NCI-H2029 (cell line): ENCODE results near the gene OR51F2.
"Not testable (repeated sequence)": the region's sequence is repeated elsewhere in the genome, so short reads cannot be mapped to it uniquely, and the experiment has no call there.

Source experiments
- DNase-seq: peaks from one replicate; lab custom pipeline; 2025; lab: John Stamatoyannopoulos, UW

The OR51F2 gene, protein sequence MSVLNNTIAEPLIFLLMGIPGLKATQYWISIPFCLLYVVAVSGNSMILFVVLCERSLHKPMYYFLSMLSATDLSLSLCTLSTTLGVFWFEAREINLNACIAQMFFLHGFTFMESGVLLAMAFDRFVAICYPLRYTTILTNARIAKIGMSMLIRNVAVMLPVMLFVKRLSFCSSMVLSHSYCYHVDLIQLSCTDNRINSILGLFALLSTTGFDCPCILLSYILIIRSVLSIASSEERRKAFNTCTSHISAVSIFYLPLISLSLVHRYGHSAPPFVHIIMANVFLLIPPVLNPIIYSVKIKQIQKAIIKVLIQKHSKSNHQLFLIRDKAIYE

DNA sequence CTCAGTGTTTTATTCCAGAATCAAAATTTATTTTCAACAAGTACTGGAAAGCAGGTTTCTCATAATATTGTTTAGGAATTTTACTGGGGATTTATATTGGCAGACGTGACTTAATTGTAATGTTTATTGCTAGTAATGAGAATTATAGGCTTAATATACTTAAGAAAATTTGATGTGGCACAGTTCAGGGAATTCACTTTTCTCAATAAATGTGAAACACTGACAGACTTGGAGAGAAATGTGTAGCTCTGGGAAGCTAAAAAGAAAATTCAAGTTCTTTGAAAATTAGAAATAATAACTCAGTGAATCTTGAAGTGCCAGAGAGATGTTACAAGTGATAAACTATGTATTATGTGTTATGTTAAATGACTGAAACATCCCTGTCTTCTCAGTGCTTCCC, at the start of gene OR51F2:
OR51F2 (plus strand) TSS at position 301 of the 400 bp plus-strand sequence. CDS start 101 bp downstream, outside the sequence.
- DNase-seq: no peak

DNA sequence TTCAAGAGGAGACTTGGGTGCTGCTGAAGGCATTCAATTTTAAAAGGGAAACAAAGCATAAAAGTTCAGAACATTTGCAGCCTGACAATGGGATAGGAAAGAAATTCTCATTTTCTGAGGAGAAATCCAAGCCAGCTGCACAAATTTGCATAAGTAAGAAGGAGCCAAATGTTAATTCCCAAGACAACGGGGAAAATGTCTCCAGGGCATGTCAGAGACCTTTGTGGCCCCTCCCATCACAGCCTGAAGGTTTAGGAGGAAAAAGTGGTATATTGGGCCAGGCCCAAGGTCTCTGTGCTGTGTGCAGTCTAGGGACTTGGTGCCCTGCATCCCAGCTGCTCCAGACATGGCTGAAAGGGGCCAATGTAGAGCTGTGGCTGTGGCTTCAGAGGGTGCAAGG, 38.7 kb upstream of the OR51F2 start:
- DNase-seq: no peak

DNA sequence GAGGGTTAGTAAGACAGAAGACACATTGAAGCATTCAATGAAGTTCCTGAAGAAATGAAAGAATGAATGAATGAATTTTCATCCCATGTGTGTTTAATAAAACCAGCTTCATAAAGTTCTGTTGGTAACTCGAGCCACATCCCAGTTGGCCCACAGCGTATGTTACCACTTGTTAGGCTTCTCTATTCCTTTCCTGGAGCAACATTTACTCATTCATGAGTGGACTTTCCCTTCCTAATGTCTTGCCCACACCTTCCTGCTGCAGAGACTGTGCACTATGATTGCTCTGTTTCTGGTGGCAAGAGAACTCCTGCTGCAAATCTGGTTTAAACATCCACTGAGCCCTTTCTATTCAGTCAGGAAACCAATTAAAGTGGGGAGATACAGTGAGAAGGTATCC, 23.9 kb upstream of the OR51F2 start:
- peak; percentile 15 for DNase-seq

DNA sequence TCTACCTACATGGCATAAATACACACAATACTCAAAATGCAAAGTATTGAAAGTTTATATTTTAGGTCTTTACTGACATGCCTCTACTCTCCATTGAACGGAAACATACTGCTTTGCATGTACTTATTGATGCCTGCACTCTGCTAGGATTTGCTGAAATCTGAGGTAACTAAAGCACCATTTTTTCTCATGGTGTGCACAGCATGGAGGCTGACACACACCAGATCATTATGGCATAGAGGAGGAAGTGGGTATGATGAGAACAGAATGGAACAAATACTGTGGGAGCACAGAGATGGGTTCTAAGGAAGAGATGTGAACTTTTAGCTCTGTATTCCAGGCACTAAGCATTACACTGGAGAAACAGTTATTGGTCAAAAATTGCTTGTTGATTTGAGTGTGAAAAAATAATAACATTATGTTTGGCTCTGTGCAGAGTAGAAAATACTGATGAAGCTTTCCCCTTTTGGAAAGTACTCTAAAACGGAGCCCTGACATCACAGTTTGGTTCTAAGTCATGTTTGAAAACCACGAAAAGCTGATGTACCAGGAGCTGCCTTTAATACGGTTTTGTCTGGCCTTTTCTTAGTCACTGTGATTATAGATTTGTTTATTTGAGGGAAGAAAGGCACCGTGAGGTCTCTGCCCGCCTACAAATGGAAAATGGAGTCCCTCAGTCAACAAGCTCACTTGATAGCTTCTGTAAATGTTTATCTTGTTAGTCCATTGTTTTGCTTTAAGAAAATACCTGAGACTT, 22.5 kb upstream of the OR51F2 start:
- no peak for DNase-seq

DNA sequence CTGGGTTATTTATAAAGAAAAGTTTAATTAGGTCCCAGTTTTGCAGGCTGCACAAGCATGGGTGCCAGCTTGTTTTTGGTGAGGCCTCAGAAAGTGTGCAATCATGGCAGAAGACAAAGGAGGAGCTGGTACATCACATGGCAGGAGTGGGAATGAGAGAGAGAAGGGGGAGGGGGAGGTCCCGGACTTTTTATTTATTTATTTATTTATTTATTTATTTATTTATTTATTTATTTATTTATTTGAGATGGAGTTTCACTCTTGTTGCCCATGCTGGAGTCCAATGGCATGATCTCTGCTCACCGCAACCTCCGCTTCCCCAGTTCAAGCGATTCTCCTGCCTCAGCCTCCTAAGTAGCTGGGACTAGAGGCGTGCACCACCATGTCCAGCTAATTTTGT, 19.8 kb upstream of the OR51F2 start:
- DNase-seq: not testable (repeated sequence)

DNA sequence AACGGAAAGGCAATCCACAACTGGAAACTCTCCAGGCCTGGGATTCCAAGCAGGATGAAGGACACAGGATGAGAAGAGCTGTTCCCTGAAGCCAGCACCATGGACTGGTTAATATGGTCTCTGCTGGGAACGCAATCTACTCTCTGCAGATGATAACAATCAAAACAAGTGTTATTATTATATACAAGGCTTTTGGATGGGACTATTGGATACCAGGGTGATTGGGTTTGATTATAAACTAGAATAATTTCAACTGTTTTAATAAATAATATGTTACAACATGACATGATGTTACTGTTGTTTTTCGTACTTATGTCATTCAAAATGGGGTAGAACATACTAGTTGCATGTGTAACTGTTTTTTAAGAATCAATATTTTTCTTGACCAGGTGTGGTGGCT, 16.8 kb upstream of the OR51F2 start, which contains the start of gene OR52R1:
OR52R1 (minus strand) TSS at position 101 of the 400 bp plus-strand sequence; CDS start at position 101, 0 bp downstream.
- no peak for DNase-seq

DNA sequence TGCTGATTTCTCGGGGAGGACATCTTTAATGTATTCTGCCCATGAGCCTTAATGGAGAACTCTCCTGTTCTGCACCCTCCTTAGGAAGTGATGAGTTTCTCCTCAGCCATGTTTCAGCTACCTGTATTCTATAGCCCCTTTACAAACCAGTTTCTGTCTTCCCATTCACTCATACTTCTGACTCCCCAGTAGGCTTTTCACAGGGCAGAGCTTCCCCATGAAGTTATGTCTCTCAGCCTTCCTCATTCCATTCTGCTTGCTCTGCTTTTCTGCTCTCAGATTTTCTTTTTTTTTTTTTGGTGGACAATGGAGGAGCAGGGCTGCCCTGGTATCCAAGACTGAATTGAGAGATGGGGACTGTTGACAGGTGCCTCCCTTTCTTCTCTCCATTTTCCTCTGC, 12.6 kb upstream of the OR51F2 start:
- no peak for DNase-seq

DNA sequence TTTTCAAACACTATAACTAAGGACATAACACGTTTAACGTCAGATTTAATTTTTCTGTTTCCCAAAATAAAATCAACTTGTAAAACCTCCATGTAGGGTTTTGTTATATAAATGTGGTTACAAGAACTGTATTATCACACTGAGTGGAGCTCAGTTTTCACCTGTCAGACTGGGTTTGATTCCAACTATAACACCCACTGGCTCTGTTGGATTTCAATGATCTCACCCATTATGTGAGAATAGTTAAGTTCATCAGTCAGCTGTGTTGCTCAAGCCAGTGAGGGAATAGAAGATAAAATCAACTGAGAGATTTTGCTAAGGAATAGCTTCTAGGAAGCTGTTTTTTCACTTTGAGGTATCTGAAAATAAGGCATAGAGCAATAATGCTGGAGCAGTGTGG, 11.9 kb upstream of the OR51F2 start:
- DNase-seq: no peak

DNA sequence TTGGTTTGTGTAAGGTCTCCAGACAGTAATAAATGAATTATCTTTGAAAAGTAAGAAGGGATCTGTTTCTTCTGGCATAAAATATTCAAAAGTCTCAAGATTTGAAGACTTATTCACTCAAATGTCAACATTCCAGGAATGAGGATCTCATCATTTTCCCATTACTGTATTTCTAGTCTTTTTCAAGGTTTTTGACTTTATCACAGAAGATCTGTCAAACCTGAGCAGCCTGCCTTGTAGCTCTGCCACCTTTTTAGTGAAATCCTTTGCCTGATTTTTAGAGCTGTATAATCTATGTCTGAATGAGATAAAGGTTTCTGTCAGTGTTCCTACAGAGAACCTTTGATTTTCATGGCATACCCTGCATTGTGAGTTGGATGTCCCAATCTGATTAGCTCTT, 4.0 kb downstream of the OR51F2 start:
- DNase-seq: no peak

DNA sequence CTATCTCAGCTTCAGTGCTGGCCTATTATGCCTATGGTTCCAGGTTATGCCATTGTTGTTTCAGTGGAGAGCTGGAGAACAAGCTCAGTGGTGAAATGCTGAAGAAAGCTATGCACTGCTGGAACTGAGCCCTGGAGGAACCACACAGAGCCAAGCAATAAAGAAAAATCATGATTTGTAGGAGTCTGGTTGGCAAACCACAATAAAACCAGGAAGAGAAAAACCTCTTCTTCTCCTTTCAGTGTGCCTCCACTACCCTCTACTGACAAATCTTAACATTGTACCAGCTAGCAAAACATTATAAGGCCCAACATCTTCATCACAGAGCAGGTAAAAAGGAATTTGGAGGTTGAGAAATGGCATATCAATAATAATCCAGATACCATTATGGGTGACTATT, 5.3 kb downstream of the OR51F2 start:
- peak; percentile 43 for DNase-seq

DNA sequence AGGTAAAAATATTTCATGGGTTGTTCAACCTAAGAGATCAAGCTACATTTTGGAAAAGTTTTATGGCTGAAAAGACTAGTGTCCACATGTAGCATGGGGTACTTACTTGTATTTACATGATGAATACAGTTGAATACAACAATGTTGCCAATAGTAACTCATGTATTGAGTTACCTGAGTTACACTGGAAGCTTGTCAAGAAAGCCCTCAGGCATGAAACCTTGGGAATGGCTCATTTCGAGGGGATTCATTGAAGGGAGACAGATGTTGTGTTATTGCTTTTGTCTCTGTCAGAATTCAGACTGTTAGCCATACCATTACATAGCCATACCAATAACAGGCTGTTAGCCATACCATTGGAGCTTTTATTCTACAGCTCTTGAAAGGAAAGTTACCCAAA, 9.2 kb downstream of the OR51F2 start:
- DNase-seq: peak; percentile 31

DNA sequence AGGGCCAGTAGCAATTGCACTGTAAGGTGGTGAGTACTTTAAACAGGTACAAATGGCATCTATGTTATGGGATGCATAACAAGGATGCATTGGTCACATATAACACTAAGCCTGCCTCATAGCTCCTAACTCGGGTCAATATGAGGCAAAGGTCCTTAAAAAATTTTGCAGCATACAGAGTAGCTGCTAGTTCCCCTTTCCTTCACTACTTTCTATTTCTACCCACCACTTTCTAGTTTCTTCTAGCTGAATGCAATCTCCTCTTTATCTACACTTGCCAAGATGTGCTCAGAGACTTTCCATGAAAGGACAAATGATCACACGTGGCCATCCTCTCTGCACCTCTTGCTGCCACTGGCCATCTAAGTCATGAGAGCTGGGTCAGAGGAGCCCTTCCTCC, 9.8 kb downstream of the OR51F2 start:
- peak; percentile 5 for DNase-seq

DNA sequence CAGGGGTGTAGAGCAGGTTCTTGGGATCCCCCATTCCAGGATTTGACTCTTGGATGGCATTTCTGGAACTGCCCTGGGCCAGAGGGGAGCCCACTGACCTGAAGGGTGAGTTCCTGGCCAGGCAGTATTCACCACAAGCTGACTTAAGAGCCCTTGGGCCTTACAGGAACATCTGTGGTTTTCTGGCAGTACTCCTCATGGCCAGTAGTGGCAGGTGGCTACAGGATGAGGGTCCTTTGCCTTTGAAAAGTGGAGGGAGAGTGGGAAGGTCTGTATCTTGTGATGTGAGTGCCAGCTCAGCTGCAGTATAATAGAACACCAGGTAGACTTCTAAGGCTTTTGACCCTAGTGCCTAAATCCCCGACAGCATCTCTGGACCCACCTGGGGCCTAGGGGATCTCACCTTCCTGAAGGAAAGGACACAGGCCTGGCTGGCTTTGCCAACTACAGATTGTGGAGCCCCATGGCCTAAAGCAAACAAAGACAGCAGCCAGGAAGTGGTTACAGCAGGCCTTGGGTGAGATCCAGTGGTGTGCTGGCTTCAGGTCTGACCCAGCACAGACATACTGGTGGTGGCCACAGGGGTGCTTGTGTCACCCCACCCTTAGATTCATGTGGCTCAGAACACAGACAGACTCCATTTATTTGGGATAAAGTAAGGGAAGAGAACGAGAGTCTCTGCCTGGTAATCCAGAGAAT, 18.9 kb downstream of the OR51F2 start:
- DNase-seq: peak; percentile 79

DNA sequence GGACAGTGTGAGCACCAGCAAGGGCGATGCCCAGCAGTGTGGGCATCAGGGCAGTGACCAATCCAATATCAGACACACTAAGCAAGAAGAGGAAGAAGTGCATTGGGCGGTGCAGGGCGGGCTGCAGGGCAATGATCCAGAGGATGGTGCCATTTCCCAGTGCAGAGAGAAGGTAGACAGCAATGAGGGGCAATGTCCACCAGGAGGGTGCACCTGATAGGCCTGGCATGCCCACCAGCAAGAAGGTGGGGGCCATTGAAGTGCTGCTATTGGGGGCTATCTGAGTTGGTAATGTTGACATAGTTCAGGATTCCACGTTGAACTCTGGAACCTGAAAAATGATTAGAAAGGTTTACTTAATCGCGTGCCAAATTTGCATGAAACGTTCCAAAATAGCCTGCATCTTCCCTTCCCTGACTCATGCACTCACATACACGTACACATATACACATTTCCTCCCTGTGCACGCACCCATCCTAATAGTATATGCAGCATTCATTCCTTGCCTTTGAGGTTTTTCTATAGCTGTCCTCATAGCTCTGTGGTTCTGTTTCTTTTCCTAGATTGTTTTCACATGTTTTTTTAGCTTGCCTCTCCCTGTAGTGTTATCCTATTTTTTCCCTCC, 27.9 kb downstream of the OR51F2 start, which contains the start of gene OR51S1:
OR51S1 (minus strand) TSS at position 301 of the 625 bp plus-strand sequence; CDS start at position 301, 0 bp downstream.
- DNase-seq: no peak

DNA sequence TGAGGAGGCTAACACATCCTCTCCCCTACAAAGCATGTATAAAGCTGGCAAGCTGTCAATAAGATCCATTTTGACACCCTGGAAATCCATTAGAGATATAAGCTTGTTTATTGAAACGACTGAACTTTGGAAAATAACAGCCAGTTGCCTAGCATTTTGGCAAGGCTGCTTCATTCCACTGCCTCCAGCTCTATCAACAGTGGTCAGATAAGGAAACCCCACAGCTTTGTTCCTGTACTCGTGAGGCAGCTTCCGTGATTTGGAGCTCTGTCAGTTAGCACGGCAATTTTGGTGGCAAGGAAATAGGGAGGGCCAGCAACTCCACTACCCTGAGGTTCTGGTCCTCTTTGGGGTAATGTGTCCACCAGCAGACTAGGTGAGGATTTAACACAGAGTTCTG, 29.9 kb downstream of the OR51F2 start:
- no peak for DNase-seq

DNA sequence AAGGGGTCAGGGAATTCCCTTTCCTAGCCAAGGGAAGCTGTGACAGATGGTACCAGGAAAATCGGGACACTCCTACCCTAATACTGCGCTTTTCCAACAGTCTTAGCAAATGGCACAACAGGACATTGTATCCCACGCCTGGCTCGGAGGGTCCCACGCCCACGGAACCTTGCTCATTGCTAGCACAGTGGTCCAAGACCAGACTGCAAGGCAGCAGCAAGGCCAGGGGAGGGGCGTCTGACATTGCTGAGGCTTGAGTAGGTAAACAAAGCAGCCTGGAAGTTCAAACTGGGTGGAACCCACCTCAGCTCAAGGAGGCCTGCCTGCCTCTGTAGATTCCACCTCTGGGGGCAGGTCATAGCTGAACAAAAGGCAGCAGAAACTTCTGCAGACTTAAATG, 33.2 kb downstream of the OR51F2 start:
- DNase-seq: not testable (repeated sequence)

DNA sequence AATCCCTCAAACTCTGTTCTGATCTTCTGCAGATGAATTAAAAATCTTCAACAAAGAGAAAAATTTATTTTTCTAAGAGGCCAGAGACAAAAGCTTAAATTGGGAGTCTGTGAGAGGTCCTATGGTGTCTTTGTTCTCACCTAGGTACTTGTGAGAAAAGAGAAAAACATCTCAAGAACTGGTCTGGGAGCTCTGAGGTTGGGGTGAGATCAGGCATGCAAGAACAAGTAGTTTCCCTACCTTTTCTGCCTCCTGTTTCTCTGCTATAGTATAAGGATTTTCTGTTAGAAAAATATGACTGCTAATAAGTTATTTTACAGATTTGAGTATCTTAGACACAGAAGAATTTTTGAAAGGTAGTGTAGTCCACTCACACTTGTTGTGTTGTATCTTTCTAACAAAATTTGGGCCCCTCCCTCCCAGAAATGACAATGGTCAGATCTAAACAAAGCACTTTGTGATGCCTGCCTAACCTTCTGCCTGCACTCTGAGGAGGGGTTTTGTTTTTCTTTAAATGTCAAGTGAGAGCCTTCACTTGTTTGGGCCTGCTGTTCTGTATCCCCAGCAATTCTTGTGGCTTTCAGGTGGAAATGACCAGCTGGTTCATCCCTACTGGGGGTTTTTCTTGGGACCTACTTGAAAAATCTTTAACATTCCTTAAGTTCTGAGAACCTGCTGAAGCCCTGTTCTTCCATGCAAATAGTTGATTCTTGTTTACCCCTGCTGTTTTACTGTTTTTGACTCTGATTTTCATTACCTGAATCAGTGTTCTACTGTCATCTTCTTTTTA, 41.5 kb downstream of the OR51F2 start:
- no peak for DNase-seq

DNA sequence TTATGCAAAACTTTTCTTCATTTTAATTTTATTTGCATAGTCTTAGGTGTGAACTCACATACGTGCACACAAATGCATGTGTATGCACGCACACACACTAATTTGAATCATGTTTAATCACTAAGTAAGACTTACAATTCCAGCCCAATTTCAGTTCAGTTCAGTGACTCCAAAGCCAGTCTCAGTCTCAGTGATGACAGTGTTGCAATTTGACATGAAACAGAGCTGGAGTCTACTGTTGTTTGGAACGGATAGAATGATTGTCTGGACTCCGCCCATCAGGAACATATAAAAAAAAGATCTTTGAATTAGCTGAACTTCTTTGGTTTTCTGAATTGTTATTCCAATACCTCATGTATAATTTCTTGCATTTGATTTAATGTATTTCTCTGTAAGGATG, 42.8 kb downstream of the OR51F2 start:
- DNase-seq: no peak

DNA sequence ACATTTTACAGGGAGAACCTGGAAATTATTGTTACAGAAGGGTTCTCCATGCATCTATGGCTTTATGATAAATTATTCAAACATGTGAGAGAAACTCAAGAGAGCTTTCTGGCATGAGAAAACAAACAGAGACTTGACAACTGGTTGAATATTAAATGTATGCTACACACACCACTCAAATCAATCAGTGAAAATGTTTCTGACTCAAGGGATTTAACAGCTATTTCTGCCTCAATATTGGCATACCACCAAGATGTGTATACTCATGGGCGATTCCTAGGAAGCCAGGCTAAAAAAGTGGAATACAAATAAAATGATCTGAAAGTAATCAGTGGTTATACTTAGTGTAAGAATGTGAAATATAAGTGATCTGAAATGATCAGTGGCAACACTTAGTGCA, 44.7 kb downstream of the OR51F2 start:
- no peak for DNase-seq
